SKM-1 treated with dmso at 0.1 percent for 144 hours (cell line): ENCODE data around the gene PTPRA.
"Not testable (repeated sequence)": the region's sequence is repeated elsewhere in the genome, so short reads cannot be mapped to it uniquely, and the experiment has no call there.

Source experiments
- DNase-seq: peaks from one replicate; lab custom pipeline; 2025; ENCODE audit not compliant: unreplicated experiment; lab: John Stamatoyannopoulos, UW

Gene PTPRA

DNA sequence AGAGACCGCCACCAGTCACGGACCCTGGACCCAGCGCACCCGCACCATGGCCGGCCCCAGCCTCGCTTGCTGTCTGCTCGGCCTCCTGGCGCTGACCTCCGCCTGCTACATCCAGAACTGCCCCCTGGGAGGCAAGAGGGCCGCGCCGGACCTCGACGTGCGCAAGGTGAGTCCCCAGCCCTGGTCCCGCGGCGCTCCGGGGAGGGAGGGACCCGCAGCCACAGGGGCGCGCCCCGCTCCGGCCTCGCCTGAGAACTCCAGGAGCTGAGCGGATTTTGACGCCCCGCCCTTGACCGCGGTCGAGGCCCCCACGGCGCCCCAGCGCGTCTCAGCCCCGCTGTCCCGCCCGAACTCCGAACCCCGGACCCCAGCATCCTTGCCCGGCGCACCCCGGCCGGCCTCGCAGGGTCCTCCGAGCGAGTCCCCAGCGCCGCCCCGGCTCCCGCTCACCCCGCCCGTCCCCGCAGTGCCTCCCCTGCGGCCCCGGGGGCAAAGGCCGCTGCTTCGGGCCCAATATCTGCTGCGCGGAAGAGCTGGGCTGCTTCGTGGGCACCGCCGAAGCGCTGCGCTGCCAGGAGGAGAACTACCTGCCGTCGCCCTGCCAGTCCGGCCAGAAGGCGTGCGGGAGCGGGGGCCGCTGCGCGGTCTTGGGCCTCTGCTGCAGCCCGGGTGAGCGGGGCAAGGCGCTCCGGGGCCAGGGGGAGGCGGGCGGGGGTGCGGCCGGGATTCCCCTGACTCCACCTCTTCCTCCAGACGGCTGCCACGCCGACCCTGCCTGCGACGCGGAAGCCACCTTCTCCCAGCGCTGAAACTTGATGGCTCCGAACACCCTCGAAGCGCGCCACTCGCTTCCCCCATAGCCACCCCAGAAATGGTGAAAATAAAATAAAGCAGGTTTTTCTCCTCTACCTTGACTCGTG lies 198.6 kb downstream of the PTPRA start, which contains the start of gene OXT:
Gene OXT, plus strand, starts transcription at position 11 of the 920 bp plus-strand sequence. Its CDS starts 36 bp downstream, at position 47.
- no peak for DNase-seq

- DNase-seq, result no peak
Observed at GRCh38 chr20:3072530-3073250, 199.4 kb downstream of the PTPRA start.

GRCh38 chr20:3073251-3073643 lies 200.0 kb downstream of the PTPRA start:
- DNase-seq, result not testable (repeated sequence)

- no peak for DNase-seq
Observed at GRCh38 chr20:3074812-3075211, 201.5 kb downstream of the PTPRA start.

DNA sequence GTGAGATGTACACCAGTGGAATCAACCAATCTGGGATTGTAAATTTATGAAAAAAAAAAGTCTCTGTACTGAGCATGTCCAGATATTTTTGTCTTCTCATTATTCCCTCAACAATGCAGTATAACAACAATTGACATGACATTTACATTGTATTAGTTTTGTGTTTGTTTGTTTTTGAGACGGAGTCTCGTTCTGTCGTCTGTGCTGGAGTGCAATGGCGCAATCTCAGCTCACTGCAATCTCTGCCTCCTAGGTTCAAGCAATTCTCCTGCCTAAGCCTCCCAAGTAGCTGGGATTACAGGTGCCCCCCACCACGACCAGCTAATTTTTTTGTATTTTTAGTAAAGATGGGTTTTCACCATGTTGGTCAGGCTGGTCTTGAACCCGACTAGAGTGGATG lies 202.0 kb downstream of the PTPRA start:
- DNase-seq, result not testable (repeated sequence)

DNA sequence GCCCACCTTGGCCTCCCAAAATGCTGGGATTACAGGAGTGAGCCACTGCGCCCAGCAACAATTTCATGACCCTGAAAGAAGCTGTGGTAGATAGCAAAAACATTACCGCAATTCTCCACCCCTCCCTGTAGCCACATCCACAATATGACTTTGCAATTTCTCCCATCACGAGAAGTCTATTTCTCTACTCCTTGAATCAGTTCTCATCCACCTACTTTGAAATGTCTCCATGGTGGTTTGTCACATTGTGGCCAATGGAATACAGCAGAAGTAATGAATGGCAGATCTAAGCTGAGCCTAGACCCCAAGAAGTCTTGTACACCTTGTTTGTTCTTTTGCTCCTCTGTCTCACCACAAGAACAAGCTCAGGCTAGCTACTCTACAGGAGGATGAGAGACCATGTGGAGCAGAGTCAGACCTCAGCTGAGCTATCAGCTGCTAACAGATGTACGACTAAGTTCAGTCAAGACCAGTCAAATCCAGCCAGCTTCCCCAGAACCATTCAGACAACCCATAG lies 204.4 kb downstream of the PTPRA start:
- DNase-seq, result no peak

DNA sequence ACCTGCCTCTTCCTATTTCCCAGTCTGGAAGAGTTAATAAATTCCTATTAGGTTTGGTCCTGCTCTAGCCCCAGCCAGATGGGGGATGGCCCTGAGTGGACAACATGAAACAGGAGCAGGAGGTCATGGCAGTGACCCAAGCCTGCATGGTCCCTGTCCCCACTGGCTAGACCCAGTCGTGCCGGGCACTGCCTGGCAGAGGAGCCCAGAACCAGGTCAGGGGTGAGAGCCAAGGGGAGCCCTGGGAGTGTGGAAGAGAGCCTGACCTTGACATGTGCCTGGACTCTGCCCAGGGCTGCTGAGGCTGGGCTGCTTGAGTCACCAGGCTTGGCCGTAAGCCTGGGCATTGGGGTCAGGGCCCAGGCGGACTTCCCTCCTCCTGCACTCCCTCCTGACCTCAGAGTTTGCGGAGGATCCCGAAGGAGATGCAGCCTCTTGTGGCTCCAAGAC lies 207.7 kb downstream of the PTPRA start:
- no peak for DNase-seq

GRCh38 chr20:3081641-3082040 lies 208.4 kb downstream of the PTPRA start:
- no peak for DNase-seq

- DNase-seq, result no peak
Observed at GRCh38 chr20:3082306-3082951, 209.1 kb downstream of the PTPRA start.

- DNase-seq, result no peak
Observed at GRCh38 chr20:3082955-3083952, 210.0 kb downstream of the PTPRA start.

- no peak for DNase-seq
Observed at GRCh38 chr20:3084283-3084985, 211.2 kb downstream of the PTPRA start, which contains the start of gene AVP. Gene AVP, minus strand, starts transcription at chr20:3084724. Its CDS starts 50 bp downstream, at chr20:3084674.

DNA sequence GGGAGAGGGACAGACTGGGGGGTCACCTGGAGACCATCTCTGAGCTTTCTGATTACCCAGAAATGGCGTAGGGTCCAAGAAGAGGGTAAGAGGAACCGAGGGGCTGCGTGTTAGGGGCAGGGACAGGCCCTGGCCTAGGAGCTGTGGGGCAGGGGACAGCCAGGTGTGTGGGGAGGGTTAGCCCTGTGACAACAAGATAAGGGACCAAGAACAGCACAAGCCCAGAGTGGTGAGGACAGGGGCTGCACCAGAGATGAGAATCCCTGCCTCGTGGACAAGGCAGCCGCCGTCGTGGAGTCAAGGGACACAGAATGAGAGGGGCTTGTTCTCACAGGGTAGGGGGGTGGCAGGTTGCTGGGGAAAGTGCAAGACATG lies 211.7 kb downstream of the PTPRA start:
- DNase-seq, result no peak

DNA sequence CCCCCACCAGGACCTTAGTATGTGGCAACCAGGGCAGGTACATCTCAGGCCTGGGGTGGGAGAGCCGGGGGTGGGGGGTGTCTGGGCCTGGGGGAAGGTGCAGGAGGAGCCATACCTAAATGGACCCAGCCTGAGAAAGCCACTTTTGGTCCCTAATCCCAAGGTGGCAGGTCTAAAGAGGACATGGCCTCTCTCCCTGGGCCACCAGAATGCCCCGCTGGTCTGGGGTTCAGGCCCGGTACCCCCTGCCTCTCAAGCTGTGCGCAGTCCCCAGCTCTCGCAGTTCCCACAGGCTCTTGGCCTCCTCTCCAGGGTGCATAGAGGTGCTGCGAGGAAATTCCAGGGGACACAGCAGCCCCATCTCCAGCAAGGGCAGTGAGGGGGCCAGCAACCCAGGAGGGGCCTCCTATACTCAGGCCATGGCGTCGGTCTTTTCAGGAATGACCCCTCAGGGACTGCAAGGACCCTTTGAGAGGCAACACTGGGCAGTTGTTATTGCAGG lies 212.3 kb downstream of the PTPRA start:
- DNase-seq, result no peak

DNA sequence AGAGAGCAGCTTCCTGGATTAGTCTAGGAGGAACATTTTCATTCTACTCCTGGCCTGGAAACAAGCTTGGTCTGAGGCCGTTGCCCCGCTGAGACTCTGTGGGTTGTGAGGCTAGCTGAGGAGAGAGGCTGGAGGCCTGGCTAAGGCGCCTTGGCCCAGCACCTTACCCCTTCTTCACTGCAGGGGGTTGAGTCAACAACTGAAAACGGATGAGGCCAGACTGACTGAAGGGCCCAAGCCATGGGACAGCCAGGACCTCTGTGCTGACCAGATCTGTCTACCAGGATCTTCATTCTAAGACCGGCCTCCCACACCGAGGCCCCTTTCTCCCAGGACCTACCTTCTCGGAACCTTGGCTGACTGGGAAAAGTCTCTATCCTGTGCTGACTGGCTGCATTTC lies 214.8 kb downstream of the PTPRA start:
- no peak for DNase-seq
